Activated CD4-positive, alpha-beta T cell treated with anti-CD3 and anti-CD28 coated beads for 4 hours (primary cell): ENCODE results near the gene WDR72.
"Not testable (repeated sequence)": the region's sequence is repeated elsewhere in the genome, so short reads cannot be mapped to it uniquely, and the experiment has no call there.

Source experiments
- DNase-seq, 2 donors: peaks; one replicate each; pipeline ENCODE4 v3.0.0-alpha.2; 2020

WDR72 gene

GRCh38 chr15:53695365-53695764 is 64.1 kb downstream of the WDR72 start:
- DNase-seq = no peak

- no peak for DNase-seq
Observed at GRCh38 chr15:53694476-53694874, 65.0 kb downstream of the WDR72 start.

GRCh38 chr15:53693729-53694475 is 65.6 kb downstream of the WDR72 start:
- DNase-seq = no peak

GRCh38 chr15:53684162-53684561 is 75.3 kb downstream of the WDR72 start:
- DNase-seq = not testable (repeated sequence)

- DNase-seq = no peak
Observed at GRCh38 chr15:53681056-53681455, 78.4 kb downstream of the WDR72 start.

GRCh38 chr15:53675832-53676231 is 83.6 kb downstream of the WDR72 start:
- no peak for DNase-seq

- no peak for DNase-seq
Observed at GRCh38 chr15:53671545-53671944, 87.9 kb downstream of the WDR72 start.

GRCh38 chr15:53670701-53671100 is 88.8 kb downstream of the WDR72 start:
- DNase-seq = no peak

- no peak for DNase-seq
Observed at GRCh38 chr15:53665930-53666329, 93.5 kb downstream of the WDR72 start.

- no peak for DNase-seq
Observed at GRCh38 chr15:53658827-53659555, 100.5 kb downstream of the WDR72 start.

GRCh38 chr15:53658255-53658654 is 101.2 kb downstream of the WDR72 start:
- DNase-seq = no peak

GRCh38 chr15:53648934-53649333 is 110.5 kb downstream of the WDR72 start:
- DNase-seq = no peak

- DNase-seq = no peak
Observed at GRCh38 chr15:53644660-53645059, 114.8 kb downstream of the WDR72 start.

GRCh38 chr15:53634517-53635106 is 124.9 kb downstream of the WDR72 start:
- DNase-seq = no peak

- no peak for DNase-seq
Observed at GRCh38 chr15:53627279-53627678, 132.2 kb downstream of the WDR72 start.

- DNase-seq = no peak
Observed at GRCh38 chr15:53625962-53626845, 133.3 kb downstream of the WDR72 start.

GRCh38 chr15:53625260-53625659 is 134.2 kb downstream of the WDR72 start:
- no peak for DNase-seq

GRCh38 chr15:53618461-53618860 is 141.0 kb downstream of the WDR72 start:
- DNase-seq = no peak

GRCh38 chr15:53611145-53611920 is 148.1 kb downstream of the WDR72 start:
- no peak for DNase-seq

- DNase-seq = no peak
Observed at GRCh38 chr15:53591041-53591440, 168.4 kb downstream of the WDR72 start.

GRCh38 chr15:53590380-53590779 is 169.1 kb downstream of the WDR72 start:
- DNase-seq = no peak

- DNase-seq = no peak
Observed at GRCh38 chr15:53589520-53590057, 169.9 kb downstream of the WDR72 start.
